ENCODE measurements around the gene GIMAP7.
"Not testable (repeated sequence)": the region's sequence is repeated elsewhere in the genome, so short reads cannot be mapped to it uniquely, and the experiment has no call there.

The GIMAP7 gene

DNA sequence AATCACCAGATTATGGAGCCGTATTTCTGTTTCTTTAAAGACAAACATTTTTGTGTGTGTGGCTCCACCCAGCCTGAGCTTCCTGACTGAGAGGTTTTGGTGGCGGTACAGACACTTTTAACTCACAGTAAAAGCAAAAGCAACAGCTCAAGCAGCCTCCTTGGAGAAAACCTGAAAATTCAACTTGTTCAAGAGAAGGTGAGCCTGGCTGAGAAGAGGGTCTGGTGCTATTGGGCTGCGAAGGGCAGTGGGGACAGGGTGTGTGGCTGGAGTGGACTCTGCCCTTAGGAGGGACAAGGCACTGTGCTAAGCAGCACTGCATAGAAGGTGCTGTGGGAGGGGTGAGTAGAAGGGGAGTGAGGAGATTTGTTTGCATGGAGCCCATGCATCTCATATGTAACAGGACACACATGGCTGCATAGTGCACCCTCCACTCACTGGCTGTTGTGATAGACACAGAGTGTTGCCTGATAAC, at the start of gene GIMAP7:
TSS of gene GIMAP7 (plus strand) at position 125 of the 475 bp plus-strand sequence. CDS start 5,103 bp downstream, outside the sequence.
- no peak for DNase-seq (ENCODE audit: low read depth in 4 of 4, low spot score in 1 of 4)

DNA sequence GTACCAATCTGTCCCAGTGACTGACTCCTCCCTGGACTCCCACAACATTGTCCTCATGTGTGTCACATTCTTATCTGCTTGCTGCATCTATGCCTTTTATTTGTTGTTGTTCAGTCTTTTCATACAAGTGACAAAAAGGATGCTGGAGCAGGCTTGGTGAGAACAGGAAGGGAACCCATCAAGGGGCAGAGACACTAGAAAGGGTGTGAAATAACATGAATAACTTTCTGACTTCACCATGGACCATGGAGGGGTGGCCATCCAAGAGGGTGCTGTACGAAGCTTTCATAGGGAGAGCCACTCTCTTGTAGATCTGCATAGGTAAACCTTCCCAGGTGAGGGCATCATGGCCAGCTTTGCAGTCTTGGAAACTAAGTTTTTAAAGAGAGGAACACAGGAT, 49.7 kb upstream of the GIMAP7 start:
- no peak for DNase-seq (ENCODE audit: low read depth in 4 of 4, low spot score in 1 of 4)

DNA sequence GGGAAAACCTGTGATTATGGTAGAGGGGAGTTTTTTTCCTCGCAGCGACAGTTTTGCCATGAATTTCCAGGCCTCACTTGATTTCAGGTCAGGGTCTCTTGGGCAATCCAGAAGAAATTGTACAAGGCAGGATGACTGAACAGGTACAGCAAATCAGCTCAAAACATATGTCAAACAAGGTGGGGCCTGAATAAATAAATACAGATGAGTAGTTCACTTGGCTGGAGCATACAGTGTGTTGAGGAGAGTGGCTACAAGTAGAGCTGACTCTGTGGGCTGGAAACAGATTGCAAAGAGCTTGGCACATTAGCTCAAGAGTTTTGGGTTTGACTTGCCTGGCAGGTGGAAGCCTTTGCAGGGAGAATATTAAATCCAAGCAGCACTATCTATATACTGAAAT, 49.3 kb upstream of the GIMAP7 start:
- DNase-seq (ENCODE audit: low read depth in 4 of 4, low spot score in 1 of 4) = no peak

DNA sequence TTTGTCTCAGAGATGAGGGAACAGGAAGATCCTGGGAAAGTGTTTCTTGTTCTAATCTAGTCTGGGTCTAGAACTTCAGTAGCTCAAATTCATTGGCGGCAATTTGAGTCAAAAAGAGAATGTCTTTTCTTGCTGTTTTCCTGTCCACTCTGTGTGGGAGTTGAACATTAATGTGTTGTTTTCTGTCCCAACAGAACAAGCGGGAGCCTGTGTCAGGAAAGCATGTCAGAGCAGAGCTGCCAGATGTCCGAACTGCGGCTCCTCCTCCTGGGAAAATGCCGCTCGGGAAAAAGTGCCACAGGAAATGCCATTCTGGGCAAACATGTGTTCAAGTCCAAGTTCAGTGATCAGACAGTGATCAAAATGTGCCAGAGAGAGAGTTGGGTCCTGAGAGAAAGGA, 48.2 kb upstream of the GIMAP7 start:
- DNase-seq (ENCODE audit: low read depth in 4 of 4, low spot score in 1 of 4) = no peak

DNA sequence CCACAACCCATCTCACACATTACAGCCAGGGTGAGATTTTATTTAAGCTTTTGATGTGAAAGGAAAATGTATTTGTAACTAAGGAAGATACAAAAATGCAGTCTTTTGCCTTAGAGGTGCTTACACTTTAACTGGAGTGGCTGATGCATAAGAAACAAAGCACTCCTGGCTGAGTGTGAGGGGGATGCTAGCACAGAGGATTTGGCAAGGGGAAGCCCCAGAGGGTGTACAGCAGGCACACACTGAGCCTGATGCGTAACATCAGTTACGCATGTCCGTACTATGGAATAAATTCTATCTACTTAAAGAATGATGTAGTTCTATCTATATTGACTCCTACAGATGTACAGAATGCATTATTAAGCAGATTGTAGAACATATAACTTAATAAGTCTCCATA, 46.4 kb upstream of the GIMAP7 start:
- no peak for DNase-seq (ENCODE audit: low read depth in 4 of 4, low spot score in 1 of 4)

- no peak for DNase-seq (ENCODE audit: low read depth in 4 of 4, low spot score in 1 of 4)
Measured at GRCh38 chr7:150471886-150472285, 42.8 kb upstream of the GIMAP7 start.

DNA sequence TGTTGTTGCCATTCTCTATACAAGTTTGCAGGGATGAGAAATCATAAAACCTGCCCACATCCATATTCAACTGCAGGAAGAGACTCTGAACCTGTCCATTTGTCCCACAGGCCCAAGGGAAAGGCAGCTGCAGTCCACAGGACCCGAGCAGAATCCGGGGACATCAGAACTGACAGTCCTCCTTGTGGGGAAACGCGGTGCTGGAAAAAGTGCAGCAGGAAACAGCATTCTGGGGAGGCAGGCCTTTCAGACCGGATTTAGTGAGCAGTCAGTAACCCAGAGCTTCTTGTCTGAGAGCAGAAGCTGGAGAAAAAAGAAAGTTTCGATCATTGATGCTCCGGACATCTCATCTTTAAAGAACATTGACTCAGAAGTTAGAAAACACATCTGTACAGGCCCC, 40.8 kb upstream of the GIMAP7 start:
- no peak for DNase-seq (ENCODE audit: low read depth in 4 of 4, low spot score in 1 of 4)

DNA sequence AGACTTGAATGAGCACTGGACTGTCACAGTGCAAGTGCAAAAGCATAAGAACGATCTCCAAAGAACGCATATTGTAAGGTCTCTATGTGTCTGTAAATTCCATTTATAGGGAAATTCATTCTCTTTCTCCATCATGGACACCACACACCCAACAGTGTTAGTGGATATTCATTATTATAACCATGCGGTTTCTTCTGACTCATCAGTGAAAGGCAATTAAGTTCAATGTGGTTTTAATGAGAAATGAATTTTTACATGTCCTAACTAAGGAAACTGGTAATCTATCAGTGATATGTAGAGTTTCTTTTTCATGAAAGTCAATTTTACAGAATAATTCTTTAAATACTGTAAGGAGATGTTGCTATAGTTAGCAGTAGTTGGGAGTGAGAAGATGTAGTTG, 38.4 kb upstream of the GIMAP7 start:
- no peak for DNase-seq (ENCODE audit: low read depth in 4 of 4, low spot score in 1 of 4)

DNA sequence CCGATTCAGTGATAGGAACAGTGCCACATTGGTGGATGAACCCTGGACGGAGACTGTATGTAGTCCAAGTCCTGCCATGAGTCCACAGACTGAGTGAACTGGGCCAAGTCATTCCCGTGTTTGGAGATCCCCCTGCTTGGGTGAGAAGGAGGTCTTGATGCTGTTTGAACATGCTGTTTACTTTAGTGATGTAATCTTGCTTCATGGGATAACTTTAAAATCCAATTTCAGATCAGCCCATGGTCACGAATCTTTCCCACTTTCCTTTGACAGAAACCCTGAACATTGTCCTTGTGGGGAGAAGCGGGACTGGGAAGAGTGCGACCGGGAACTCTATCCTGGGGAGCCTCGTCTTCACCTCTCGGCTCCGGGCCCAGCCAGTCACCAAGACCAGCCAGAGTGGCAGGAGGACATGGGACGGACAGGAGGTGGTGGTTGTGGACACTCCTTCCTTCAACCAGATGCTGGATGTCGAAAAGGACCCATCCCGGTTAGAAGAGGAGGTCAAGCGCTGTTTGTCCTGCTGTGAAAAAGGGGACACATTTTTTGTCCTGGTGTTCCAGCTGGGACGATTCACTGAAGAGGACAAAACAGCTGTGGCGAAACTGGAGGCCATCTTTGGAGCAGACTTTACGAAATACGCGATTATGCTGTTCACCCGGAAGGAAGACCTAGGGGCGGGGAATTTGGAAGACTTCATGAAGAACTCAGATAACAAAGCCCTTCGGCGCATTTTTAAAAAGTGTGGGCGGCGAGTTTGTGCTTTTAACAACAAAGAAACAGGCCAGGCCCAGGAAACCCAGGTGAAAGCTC, 37.6 kb upstream of the GIMAP7 start:
- no peak for DNase-seq (ENCODE audit: low read depth in 4 of 4, low spot score in 1 of 4)

DNA sequence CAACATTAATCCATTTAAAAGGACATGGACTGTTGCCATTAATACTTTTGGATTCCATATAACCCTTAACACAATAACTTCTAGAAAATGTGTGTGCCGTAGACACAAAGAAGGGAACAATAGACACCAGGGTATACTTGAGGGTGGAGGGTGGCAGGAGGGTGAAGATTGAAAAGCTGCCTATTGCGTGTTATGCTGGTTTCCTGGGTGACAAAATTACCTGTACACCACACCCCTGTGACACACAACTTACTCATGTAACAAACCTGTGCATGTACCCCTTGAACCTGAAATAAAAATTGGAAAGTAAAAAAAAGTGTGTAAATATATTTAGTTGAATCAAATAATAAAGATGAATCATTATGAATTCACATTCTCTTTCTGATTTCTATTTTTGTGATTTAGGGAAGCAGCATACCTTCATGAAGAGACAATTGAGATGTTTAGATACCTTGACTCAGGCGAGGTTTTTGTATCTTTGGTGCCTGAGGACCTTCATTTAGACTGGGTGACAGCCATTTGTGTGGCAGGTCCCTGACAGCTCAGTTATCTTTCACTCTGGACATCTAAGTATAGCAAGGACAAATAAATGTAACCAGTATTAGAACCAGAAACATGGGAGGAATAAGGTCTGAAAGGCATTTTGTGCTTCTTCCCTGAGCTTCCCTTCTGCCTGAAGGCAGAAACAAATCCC, 35.5 kb upstream of the GIMAP7 start:
- DNase-seq (ENCODE audit: low read depth in 4 of 4, low spot score in 1 of 4) = no peak

DNA sequence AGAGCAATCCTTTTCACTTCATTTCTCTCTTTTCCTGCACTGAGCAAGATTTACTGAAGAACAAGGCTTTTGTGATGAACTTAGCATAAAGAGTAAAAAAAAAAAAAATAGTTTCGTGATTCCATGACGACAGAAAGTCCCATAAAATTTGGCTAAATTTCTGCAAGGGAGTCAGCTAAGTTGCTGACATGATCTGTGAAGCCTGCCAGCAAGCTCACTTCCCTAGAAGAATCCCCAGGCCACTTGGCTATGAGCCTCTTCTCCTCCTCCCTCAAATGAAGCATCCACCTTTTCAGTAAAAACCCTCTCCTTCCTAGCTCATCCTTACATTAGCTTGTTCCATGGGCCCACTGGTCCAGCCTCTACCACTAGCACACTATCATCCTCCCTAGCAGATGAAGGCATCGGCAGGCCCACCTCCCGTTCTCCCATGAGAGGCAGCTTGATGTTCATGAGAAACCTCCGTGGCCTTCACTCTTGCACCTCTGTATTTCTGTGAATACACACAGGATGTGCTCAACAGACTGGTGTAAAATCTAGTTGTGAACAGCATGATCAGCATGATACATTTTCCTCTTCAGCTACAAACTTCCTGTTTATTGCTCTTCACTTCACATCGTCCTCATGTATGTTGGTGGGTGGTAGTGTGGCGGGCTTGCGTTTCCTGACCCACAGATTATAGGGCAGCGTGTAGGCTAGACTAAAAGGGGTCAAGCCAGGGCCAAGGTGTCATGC, 33.3 kb upstream of the GIMAP7 start:
- no peak for DNase-seq (ENCODE audit: low read depth in 4 of 4, low spot score in 1 of 4)

DNA sequence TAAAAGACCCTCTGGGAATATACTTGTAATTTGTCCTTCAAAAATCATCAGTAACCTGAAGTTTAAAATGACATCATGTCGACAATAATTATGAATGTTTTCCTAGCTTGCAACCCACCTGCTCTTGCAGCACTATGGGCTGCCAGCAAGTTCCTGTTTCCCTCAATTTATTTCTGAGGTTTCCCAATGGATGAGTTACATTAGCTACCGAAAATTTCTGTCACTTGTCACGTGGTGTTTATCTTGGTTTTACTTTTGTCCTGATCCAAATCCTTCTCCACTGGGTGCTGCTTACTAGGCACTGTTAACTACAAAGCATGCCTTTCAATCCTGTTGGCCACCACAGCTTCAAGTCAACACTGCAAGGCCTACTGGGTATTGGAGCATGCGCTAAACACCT, 32.8 kb upstream of the GIMAP7 start:
- DNase-seq (ENCODE audit: low read depth in 4 of 4, low spot score in 1 of 4) = no peak

GRCh38 chr7:150483514-150483913, 31.2 kb upstream of the GIMAP7 start:
- not testable (repeated sequence) for DNase-seq (ENCODE audit: low read depth in 4 of 4, low spot score in 1 of 4)

DNA sequence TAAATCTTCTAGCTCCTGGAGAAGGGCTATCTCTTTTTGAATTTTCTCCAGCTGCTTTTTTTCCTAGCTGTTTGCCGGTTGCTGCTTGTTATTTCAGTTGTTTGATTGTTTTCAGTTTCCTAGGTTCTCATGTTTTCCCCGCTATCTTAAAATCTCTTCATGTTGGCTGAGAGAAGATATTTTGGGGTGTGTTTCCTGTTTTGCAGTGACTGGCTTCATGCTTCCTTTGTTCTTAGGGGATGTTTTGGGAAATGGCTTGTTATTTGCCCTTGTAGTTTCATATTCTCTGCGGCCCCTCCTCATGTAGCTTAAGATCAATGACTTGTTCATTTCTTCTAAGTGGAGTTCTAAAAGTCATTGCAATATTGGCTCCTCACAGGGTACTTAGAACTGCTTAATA, 30.6 kb upstream of the GIMAP7 start:
- not testable (repeated sequence) for DNase-seq (ENCODE audit: low read depth in 4 of 4, low spot score in 1 of 4)

GRCh38 chr7:150487625-150488024, 27.0 kb upstream of the GIMAP7 start:
- no peak for DNase-seq (ENCODE audit: low read depth in 4 of 4, low spot score in 1 of 4)

DNA sequence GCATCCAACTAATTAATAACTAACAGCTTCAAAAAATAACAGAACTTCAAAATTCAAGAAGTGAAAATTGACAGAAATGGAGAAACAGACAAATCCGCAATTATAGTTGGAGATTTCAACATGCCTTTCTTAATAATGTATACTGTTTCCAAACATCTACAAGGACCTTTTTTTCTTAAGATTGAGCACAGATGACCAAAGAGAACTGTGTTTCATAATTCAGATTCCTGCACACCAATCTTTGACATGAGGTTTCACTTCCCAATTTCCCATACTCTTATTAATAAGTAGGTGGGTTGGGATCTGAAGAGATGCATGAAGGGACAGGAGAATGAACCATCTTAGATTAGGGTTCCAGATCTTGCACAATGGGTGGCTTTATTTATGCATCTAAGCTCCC, 24.9 kb upstream of the GIMAP7 start:
- DNase-seq (ENCODE audit: low read depth in 4 of 4, low spot score in 1 of 4) = no peak

GRCh38 chr7:150493442-150493841, 21.2 kb upstream of the GIMAP7 start:
- not testable (repeated sequence) for DNase-seq (ENCODE audit: low read depth in 4 of 4, low spot score in 1 of 4)

DNA sequence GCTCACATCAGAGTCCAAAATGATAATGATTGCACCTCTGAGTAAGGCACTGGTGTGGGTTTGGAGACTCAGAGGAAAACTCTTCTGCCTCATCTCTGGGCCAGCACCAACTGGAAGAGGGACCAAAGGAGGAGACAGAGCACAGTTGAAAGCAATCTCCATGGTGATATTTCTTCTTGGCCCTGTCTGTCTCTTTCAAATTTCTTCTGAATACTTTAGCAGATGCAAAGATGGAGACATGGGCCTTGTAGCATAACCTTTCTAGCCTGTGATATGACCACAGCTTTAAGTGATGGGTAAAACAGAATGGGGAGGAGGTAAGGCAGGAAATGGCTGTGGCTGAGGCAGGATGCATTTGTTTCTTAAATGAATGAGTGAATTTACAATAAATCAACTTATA, 12.2 kb upstream of the GIMAP7 start:
- DNase-seq (ENCODE audit: low read depth in 4 of 4, low spot score in 1 of 4) = no peak

DNA sequence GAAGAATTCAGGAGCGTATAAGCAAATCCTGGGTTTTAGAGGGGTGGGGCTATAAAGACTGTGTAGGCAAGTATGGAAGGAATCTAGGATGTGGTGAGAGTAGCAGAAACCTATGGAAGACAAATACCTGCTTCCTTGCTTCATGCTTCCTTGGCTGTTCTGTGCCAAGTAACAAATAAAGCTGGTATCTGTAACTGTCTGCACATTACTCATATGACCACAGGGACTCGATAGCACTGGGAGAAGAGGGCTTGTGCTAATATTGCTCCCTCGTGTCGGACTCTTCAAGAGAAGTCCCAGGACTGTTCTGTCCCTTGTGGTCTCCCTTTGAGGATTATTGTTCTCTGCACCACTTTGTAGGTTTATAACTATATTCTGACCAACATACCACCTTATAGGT, 11.5 kb upstream of the GIMAP7 start:
- DNase-seq (ENCODE audit: low read depth in 4 of 4, low spot score in 1 of 4) = no peak

DNA sequence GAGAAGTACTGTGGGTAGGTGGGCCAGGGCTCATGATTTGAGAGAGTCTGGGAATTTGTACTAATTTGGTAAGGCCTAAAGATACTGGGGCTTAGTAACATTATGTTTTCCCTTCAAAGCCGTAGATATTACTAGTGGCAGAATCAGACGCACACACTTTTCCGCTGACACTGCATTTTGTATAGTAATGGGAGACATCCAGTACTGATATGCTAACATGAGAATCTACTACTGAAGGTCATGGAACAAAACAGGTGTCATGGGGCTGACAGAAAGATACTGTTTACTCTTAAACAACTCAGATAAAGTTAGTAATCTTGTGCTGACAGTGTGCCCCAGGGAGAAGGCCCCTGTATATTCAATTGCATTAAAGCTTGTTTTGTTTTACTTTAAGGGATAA, 11.1 kb upstream of the GIMAP7 start:
- DNase-seq (ENCODE audit: low read depth in 4 of 4, low spot score in 1 of 4) = no peak

DNA sequence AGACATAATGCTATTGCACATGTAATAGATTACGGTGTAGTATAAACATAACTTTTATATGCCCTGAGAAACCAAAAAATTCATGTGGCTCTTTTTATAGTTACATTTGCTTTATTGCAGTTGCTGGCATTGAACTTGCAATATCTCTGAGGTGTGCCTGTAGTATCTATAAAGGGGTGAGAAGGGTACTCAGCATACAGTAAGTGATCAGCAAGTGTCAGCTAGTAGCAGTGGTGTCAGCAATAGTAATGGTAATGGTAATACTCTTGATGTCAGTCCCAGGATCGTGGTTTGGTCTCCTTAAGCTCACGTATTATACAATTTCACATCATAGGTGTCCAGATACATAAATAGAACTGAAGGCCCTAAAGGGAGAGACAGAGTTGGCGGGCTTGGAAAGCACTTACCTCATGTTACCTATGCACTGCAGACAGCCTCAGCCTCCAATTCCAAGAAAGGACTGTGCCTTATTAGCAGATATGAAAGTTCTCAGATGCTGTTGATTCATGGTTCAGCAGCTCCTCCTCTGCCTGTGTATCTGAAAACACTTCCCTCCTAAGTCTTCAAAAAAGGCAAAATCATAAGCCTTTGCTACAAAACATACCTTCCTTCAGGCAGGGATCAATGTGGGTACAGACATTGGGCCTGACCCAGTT, 6.6 kb upstream of the GIMAP7 start:
- no peak for DNase-seq (ENCODE audit: low read depth in 4 of 4, low spot score in 1 of 4)
